Small intestine (tissue), 16 donors: ENCODE measurements around the gene GSS. TPM values are rescaled to one million over a fixed set of nuclear protein-coding genes. Genes with fewer than 3 reads are reported as not detected.

ENCODE experiments used
- DNase-seq, 2 donors: peaks; one replicate each; pipeline versions ENCODE4 v3.0.0 to v3.0.0-alpha.2; 2013
- FAIRE-seq: peaks from 2 replicates; lab custom pipeline; 2012; peaks lifted over from hg19 to GRCh38; lab: Jason Lieb, UNC
- H3K27ac ChIP-seq, 3 donors: one replicate each; pipeline ENCODE4 v1.5.1; 2013; ENCODE audit warnings: low read length in 2 of 3, mild to moderate bottlenecking in 2 of 3, control low read depth in 1 of 3, inconsistent platforms in 1 of 3, low read depth in 1 of 3, moderate library complexity in 1 of 3
- H3K27me3 ChIP-seq, 3 donors: one replicate each; pipeline ENCODE4 v1.6.1; 2013; ENCODE audit warnings: low read length in 3 of 3, inconsistent platforms in 1 of 3; ENCODE audit not compliant: control insufficient read depth in 3 of 3, insufficient read depth in 3 of 3
- H3K36me3 ChIP-seq, 3 donors: one replicate each; pipeline ENCODE4 v1.6.1; 2013; ENCODE audit warnings: low read length in 3 of 3, inconsistent platforms in 1 of 3, low read depth in 1 of 3, mild to moderate bottlenecking in 1 of 3, moderate library complexity in 1 of 3; ENCODE audit not compliant: control insufficient read depth in 3 of 3, insufficient read depth in 2 of 3
- H3K4me1 ChIP-seq, 3 donors: one replicate each; pipeline ENCODE4 v1.6.1; 2013; ENCODE audit warnings: low read length in 2 of 3, inconsistent platforms in 1 of 3, low read depth in 1 of 3, mild to moderate bottlenecking in 1 of 3, moderate library complexity in 1 of 3; ENCODE audit not compliant: control insufficient read depth in 3 of 3, insufficient read depth in 2 of 3
- H3K4me3 ChIP-seq, 3 donors: one replicate each; pipeline ENCODE4 v1.5.1; 2013; ENCODE audit warnings: low read length in 3 of 3, control low read depth in 1 of 3, inconsistent platforms in 1 of 3, low read depth in 1 of 3, mild to moderate bottlenecking in 1 of 3, moderate library complexity in 1 of 3
- H3K9me3 ChIP-seq, 2 donors: one replicate each; pipeline ENCODE4 v1.6.1; 2013; ENCODE audit warnings: low read depth in 1 of 2, low read length in 1 of 2; ENCODE audit not compliant: control insufficient read depth in 2 of 2, insufficient read depth in 1 of 2
- WGBS, 3 donors: extraction: QIAGEN DNeasy Blood & Tissue Kit; methylation state at CpG; one replicate each; pipeline ENCODE4 v1.1.7; 2013; 5-methylcytosine and 5-hydroxymethylcytosine counted together
- long read RNA-seq, 10 donors: transcript quantifications; one replicate each; lab custom pipeline, GENCODE V29; 2026
- polyA plus RNA-seq, 4 donors: library from polyadenylated mRNA; stranded (reverse) in 3 of 4; unstranded in 1 of 4; fragments of 200-250 nt in 3 of 4; fragments of 120-200 nt in 1 of 4; gene quantifications; one replicate each; pipeline versions ENCODE4 v1.2.1 to v1.2.3, GENCODE V29; 2013
- donor health status: healthy with polysubstance abuse.
- donor health status: control.
- donor health status: control.
- donor health status: Bipolar disorder and iron deficiency.
- donor health status: healthy.

The GSS gene
- polyA plus RNA-seq: 10 to 100 TPM; 17.4 to 79.2 (median 57.8) TPM
- long read RNA-seq, donor 1, transcript GSS-201 (13 exons, 1,919 nt): major isoform, 7 of 8 reads
- long read RNA-seq, donor 1, partial matches to known transcripts: 0 of 8 reads
- long read RNA-seq, donor 1, other reads (novel, unspliced or antisense): 0 of 8 reads
- long read RNA-seq, donor 2: 0 reads
- long read RNA-seq, donor 3, partial matches to known transcripts: 0 of 7 reads
- long read RNA-seq, donor 3, other reads (novel, unspliced or antisense): 0 of 7 reads
- long read RNA-seq, donor 4: 0 reads
- long read RNA-seq, donor 5, partial matches to known transcripts: 0 of 2 reads
- long read RNA-seq, donor 5, other reads (novel, unspliced or antisense): 0 of 2 reads
- long read RNA-seq, donor 6, partial matches to known transcripts: 0 of 2 reads
- long read RNA-seq, donor 6, other reads (novel, unspliced or antisense): 0 of 2 reads
- long read RNA-seq, donor 7, transcript GSS-201 (13 exons, 1,919 nt): major isoform, 5 of 11 reads
- long read RNA-seq, donor 7, partial matches to known transcripts: 5 of 11 reads
- long read RNA-seq, donor 7, other reads (novel, unspliced or antisense): 0 of 11 reads
- long read RNA-seq, donor 8, partial matches to known transcripts: 0 of 1 reads
- long read RNA-seq, donor 8, other reads (novel, unspliced or antisense): 0 of 1 reads
- long read RNA-seq, donor 9: 0 reads
- long read RNA-seq, donor 10, transcript GSS-201 (13 exons, 1,919 nt): major isoform, 10 of 11 reads
- long read RNA-seq, donor 10, partial matches to known transcripts: 0 of 11 reads
- long read RNA-seq, donor 10, other reads (novel, unspliced or antisense): 0 of 11 reads

DNA sequence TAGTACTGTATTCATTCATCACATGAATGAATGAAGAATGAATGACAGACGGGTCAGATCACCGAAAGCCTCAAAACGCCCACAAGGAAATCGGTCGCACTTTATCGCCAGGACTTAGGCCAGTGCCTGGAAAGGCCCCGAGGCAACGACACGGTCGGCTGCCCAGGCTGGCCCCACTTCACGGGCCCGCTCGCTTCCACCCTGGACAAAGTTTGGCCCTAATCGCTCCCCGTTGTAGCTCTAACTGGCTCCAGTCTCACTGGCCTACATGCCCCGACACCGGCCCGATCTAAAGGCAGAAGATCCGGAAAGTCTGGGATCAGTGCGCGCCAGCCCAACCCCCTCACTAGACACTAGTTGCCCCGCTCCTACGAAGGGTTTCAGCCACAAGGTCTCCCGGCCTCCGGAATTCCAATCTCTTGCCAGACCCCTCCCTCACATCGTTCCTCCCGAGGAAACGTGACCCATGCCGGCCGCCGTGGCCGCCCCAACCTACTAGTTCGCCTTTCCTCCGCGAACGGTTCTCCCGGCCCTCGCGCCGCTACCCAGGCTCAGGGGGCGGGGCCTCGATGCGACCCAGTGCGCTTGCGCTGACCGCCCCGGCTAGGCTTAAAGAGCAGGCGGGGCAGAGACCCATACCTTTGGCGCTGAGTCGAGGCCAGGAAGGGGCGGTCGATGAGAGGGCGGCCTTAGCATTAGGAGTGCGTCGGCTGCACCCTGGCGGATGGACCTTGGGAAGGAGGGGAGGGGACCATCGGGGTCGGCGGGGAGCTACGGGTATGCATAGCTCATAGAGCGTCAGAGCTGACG lies at the start of gene GSS, which contains the start of gene MYH7B:
GSS (minus strand) TSS at position 576 of the 810 bp plus-strand sequence. CDS start 3,954 bp downstream, outside the sequence.
MYH7B (plus strand) TSS at position 638 of the 810 bp plus-strand sequence. CDS start 22,138 bp downstream, outside the sequence.
- H3K4me1 ChIP-seq: peaks cover 0 to 13% (median 6%) of the 10 kb centered on the region in 3 donors
- peak within 1 kb of the TSS; percentile 57 to 94 (median 76) for H3K27ac ChIP-seq
- H3K27me3 ChIP-seq: peaks cover 0 to 32% (median 0%) of the 10 kb centered on the region in 3 donors
- FAIRE-seq: no peak
- H3K9me3 ChIP-seq: no peaks in the 10 kb centered on the region
- H3K36me3 ChIP-seq: no peaks in the 10 kb centered on the region
- DNase-seq: peak; percentile 95 to 97
- 0 to 1% (median 0%) methylated on average over 58 to 62 of the region's 62 CpGs for WGBS, 3 donors
- peak within 1 kb of the TSS; percentile 64 to 87 (median 66) for H3K4me3 ChIP-seq

DNA sequence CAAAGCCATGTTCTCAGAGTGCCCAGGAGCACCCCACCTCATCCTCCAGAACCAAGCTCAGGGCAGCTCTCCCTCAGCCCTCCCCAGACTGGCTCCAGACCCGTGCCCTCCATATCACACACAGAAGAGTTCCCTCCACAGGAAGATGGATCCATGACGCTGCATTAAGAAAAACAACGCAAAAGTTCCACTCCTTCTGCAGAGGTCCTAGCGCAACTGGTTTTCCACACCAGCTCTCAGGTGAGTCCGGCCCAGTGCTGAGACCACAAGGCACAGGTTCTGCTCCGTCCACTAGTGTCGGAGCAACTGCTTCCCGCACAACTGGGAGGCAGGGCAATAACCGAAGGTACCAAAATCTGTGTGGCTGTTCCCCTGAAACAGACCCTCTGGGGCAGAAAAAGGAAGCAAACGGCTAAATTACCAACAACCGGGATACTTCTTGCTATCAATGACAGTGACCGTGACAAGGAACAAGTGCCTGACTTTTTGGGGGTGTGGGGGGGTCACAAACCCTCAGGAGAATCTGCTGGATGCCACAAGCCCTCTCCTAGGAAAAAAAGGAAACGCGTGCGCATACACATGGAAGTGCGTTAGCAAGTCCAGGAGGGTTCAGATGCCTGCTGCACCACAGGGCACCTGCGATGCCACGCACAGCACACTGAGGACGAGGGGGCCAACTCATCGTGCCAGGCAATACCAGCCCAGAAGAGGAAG lies 49.3 kb upstream of the GSS start:
- DNase-seq: no peak
- no peaks in the 10 kb centered on the region for H3K4me1 ChIP-seq
- no peaks in the 10 kb centered on the region for H3K9me3 ChIP-seq
- no peak for FAIRE-seq
- 92 to 95% (median 94%) methylated on average over 20 of the region's 20 CpGs for WGBS, 3 donors
- H3K36me3 ChIP-seq: peaks cover 27 to 98% (median 36%) of the 10 kb centered on the region in 3 donors
- no peaks in the 10 kb centered on the region for H3K27me3 ChIP-seq
- H3K4me3 ChIP-seq: no peak overlapping the region
- no peak overlapping the region for H3K27ac ChIP-seq

DNA sequence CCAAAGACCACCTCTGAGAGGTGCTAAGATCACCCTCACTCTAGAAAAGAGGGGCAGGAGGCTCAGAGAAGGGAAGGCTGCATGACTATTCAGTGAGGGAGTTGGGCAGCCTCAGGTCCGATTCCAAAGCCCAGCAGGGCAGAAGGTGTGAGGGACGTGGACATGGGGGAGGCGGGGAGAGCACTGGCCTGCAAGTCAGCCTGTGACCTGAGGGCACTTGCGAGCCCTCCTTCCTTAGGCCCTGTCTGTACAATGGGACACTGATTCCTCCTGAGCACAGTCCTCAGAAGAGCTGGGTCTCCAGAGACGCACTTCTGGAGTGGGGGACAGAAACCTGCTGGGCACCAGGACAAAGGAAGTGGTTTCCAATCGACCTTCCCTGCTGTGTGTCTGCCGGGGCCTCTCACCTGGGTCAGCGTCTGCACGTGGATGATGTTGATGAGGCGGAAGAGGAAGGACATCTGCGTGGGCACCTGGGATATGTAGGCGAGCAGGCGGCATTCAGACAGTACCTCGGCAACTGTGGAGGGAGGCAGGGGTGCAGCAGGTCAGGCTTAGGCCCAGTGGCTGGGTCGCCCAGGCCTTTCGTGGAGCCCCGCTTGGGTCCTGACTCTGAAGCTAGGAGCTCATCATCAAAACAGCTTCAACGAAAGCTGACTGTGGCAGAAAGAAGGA lies 48.6 kb upstream of the GSS start:
- no peaks in the 10 kb centered on the region for H3K4me1 ChIP-seq
- H3K4me3 ChIP-seq: no peak overlapping the region
- peaks cover 23 to 98% (median 32%) of the 10 kb centered on the region in 3 donors for H3K36me3 ChIP-seq
- no peak for FAIRE-seq
- 87 to 91% (median 87%) methylated on average over 18 of the region's 18 CpGs for WGBS, 3 donors
- H3K27me3 ChIP-seq: no peaks in the 10 kb centered on the region
- H3K9me3 ChIP-seq: no peaks in the 10 kb centered on the region
- DNase-seq: no peak
- no peak overlapping the region for H3K27ac ChIP-seq

DNA sequence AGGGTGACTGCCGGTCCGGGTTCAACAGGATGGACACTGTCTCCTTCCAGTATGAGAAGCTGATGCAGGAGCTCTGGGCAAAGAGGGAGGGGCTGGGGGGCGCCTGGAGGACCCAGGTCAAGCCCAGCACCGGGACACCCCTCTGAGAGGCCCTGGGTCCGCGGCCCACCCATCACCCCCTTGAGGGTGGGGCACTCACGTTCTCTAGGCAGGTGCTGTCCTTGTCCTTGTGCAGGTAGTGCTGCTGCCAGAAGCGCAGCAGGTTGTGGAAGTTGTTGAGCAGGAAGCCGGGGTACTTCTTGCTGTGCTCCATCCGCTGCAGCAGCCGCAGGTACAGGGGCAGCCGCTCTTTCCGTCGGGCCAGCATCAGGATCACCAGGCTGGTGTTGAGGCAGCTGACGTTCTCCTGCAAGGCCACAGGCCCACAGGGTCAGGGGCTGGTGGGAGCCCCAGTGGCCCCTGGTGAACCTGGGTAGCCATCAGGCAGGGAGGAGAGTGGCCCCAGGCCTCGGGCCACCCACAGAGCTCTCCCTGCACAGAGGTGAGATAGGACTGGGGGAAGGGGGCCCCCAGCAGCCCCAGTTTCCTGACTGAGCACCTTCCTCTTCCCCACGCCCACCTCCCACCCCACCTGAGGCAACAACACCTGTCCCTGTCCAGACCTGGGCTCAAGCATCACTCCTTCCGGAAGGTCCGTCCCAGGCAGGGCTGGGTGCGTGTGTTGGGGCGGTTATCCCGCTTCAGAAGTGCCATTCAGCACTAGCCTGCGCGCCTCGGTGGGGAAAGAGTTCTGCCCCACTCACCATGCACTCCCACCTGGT lies 47.8 kb upstream of the GSS start:
- 85 to 95% (median 90%) methylated on average over 24 to 25 of the region's 25 CpGs for WGBS, 3 donors
- FAIRE-seq: no peak

DNA sequence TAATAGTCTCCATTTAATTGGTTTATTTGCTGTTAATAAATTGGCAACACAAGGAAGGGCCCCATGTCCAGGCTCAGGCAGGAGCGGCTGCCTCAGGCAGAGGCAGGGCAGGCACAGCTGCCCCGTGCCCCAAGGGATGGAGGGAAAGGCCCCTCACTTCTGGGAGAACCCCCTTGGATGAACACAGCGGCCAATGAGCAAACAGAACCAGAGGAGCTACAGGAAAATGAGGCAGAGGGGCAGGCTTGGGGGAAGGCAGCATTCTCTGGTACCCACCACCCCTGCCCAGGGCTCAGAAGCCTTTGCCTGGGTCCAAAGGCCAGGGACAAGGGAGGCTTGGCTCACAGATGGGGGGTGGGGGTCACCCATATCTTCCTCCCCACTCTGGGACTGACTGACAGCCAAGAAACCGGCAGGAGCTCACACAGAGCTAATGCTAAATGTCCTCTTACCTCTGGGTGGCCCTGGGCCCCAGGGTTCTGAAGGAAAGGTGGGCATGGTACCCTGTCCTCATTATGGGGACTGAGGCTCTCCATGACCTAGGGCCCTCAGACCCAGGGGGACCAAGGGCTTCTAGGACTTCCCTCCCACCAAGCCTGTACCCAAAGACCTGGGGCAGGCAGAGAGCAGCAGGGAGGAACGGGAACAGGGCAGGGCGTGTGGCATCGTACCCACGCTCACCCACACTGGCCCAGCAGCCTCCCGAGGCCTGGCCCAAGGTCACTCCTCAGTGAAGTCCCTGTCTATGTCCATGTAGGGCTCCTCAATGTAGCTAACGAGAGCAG lies 47.0 kb upstream of the GSS start:
- FAIRE-seq: no peak

More for the DNA sequence above, 47.8 kb upstream of the GSS start:
- H3K27ac ChIP-seq: no peak overlapping the region
- H3K27me3 ChIP-seq: no peaks in the 10 kb centered on the region
- no peaks in the 10 kb centered on the region for H3K9me3 ChIP-seq
- no peak for DNase-seq
- H3K36me3 ChIP-seq: peaks cover 23 to 98% (median 29%) of the 10 kb centered on the region in 3 donors
- no peaks in the 10 kb centered on the region for H3K4me1 ChIP-seq
- H3K4me3 ChIP-seq: no peak overlapping the region

DNA sequence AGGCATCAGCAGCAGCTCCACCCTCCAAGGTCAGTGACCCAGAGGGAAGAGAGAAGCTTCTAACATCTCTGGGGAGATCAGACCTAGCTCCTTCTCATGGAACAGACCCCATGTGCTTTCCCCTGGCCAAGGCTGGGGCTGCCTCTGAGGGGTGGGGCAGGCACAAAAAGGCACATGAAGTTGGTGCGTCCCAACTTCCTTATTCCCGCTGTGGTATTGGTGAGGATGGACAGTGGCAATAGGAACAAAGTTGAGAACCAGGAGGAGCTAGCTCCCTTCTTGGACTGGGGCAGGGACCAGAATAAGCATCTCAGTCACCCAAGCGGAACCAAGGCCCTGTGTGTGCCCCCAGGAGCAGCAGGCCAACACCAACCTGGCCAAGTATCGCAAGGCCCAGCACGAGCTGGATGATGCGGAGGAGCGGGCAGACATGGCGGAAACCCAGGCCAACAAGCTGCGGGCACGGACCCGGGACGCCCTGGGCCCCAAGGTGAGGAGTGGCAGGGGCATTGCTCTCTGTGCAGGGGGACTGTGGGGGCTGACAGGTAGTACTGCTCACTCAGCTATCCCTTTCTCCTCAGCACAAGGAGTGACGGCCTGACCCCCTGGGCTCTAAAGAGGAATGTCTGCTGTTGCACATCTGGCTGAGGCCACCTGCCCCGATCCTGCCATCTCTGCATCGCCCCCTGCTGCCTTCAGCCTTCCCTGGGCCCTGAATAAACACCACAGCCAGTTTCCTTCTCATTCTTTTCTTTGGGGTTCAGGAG lies 46.2 kb upstream of the GSS start:
- Histone ChIP-seq H3K27ac (no peak overlapping the region), H3K27me3 (no peaks in the 10 kb centered on the region), H3K4me3 (no peak overlapping the region), H3K36me3 (peaks cover 16 to 93% (median 20%) of the 10 kb centered on the region in 3 donors), H3K4me1 (peaks cover 0 to 8% (median 4%) of the 10 kb centered on the region in 3 donors), H3K9me3 (no peaks in the 10 kb centered on the region)
- WGBS, 3 donors: 88 to 89% (median 88%) methylated on average over 15 of the region's 15 CpGs
- no peak for FAIRE-seq
- DNase-seq: peak in 1 of 2 donors; percentile 25

More for the DNA sequence above, 47.0 kb upstream of the GSS start:
- no peaks in the 10 kb centered on the region for H3K9me3 ChIP-seq
- H3K4me1 ChIP-seq: peaks cover 0 to 3% (median under 1%) of the 10 kb centered on the region in 3 donors
- peaks cover 21 to 98% (median 23%) of the 10 kb centered on the region in 3 donors for H3K36me3 ChIP-seq
- 47 to 79% (median 63%) methylated on average over 10 of the region's 10 CpGs for WGBS, 3 donors
- no peak overlapping the region for H3K4me3 ChIP-seq
- H3K27me3 ChIP-seq: no peaks in the 10 kb centered on the region
- no peak for DNase-seq
- no peak overlapping the region for H3K27ac ChIP-seq
